HCT116 (cell line): Measurements from ENCODE around the gene CERT1. TPM values are rescaled to one million over a fixed set of nuclear protein-coding genes. Genes with fewer than 3 reads are reported as not detected.

Source experiments
- ATAC-seq: fragments of 200-7000 bp; cut with Tn5 transposase; 2 replicates; pipeline ENCODE4 v1.9.1; 2020; ENCODE audit warnings: mild to moderate bottlenecking, moderate library complexity
- BruUV-seq: library from RNA; stranded (reverse); fragments of 400-500 nt; replicated peaks from 2 replicates; lab custom pipeline; 2021; lab: Mats Ljungman, UMichigan
- CTCF ChIA-PET: fragments of 300-600 bp; sonication (Branson Sonifier 250); formaldehyde crosslinking; loops from one replicate; lab custom pipeline; 2021; ENCODE audit warnings: antibody characterized with exemption; lab: Charles Lee
- POLR2A ChIA-PET: fragments of 300-600, 350-600 bp; sonication (Branson Sonifier 250); formaldehyde crosslinking; loops from one replicate; lab custom pipeline; 2021; ENCODE audit warnings: antibody characterized with exemption; lab: Charles Lee
- RAD21 ChIA-PET, 2 experiments: fragments of 300-600 bp; sonication (Branson Sonifier 250); formaldehyde crosslinking; loops; one replicate each; lab custom pipeline; 2023; ENCODE audit warnings: low total read pairs in 2 of 2; ENCODE audit not compliant: uncharacterized antibody in 2 of 2, unreplicated experiment in 2 of 2, low non-redundant PET in 1 of 2; lab: Charles Lee
- DNase-seq: peaks from one replicate; pipeline ENCODE4 v3.0.0-alpha.2; 2010; ENCODE audit warnings: low read depth, low spot score
- H2AFZ ChIP-seq: fragments of 200-600 bp; shearing (Covaris generic), sonication (generic); 2 replicates; pipeline ENCODE4 v1.6.1; 2017; ENCODE audit warnings: low read depth, mixed run types, mixed read lengths, antibody characterized with exemption, low read length; ENCODE audit not compliant: poor library complexity, severe bottlenecking
- H3K27ac ChIP-seq: 2 replicates; pipeline ENCODE4 v1.5.1; 2012; ENCODE audit warnings: low read depth, low read length
- H3K27me3 ChIP-seq: fragments of 200-600 bp; sonication (generic); 2 replicates; pipeline ENCODE4 v1.6.1; 2016; ENCODE audit warnings: mixed run types, low read length, mixed read lengths; ENCODE audit not compliant: insufficient read depth
- H3K36me3 ChIP-seq, 2 experiments: fragments of 200-500 bp in 1 of 2; fragments of 200-600 bp in 1 of 2; sonication (Bioruptor generic) in 1 of 2; sonication (generic) in 1 of 2; 2 replicates each; pipeline versions ENCODE4 v1.5.1 to v1.6.1; 2014 to 2016; ENCODE audit warnings: low read length in 2 of 2, inconsistent platforms in 1 of 2, mixed read lengths in 1 of 2, mixed run types in 1 of 2; ENCODE audit not compliant: insufficient read depth in 2 of 2, control insufficient read depth in 1 of 2
- H3K4me1 ChIP-seq, 2 experiments: fragments of 200-600 bp in 1 of 2; sonication (generic) in 1 of 2; 2 replicates each; pipeline versions ENCODE4 v1.5.1 to v1.6.1; 2012 to 2017; ENCODE audit warnings: low read length in 2 of 2, inconsistent platforms in 1 of 2, mild to moderate bottlenecking in 1 of 2, mixed read lengths in 1 of 2, mixed run types in 1 of 2, moderate library complexity in 1 of 2; ENCODE audit not compliant: insufficient read depth in 2 of 2, control insufficient read depth in 1 of 2
- H3K4me2 ChIP-seq: fragments of 200-600 bp; sonication (generic); 2 replicates; pipeline ENCODE4 v1.6.1; 2017; ENCODE audit warnings: mixed run types, low read length, mixed read lengths
- H3K4me3 ChIP-seq, 2 experiments: fragments of 200-600 bp in 1 of 2; sonication (generic) in 1 of 2; replicated peaks in 1 of 2; 2 replicates each; pipeline ENCODE4 v1.5.1; 2011 to 2016; ENCODE audit warnings: low read length in 2 of 2, control low read depth in 1 of 2, low read depth in 1 of 2, mild to moderate bottlenecking in 1 of 2, mixed read lengths in 1 of 2, mixed run types in 1 of 2
- H3K79me2 ChIP-seq: fragments of 200-600 bp; sonication (generic); 2 replicates; pipeline ENCODE4 v1.6.1; 2017; ENCODE audit warnings: mild to moderate bottlenecking, mixed run types, low read length, moderate library complexity, mixed read lengths; ENCODE audit not compliant: insufficient read depth
- H3K9ac ChIP-seq: fragments of 200-600 bp; sonication (generic); 2 replicates; pipeline ENCODE4 v1.6.1; 2016; ENCODE audit warnings: low read length, mixed read lengths
- H3K9me2 ChIP-seq: fragments of 200-600 bp; sonication (generic), shearing (Covaris generic); 2 replicates; pipeline ENCODE4 v1.6.1; 2017; ENCODE audit warnings: mixed run types, mild to moderate bottlenecking, moderate library complexity; ENCODE audit not compliant: insufficient read depth
- H3K9me3 ChIP-seq, 2 experiments: fragments of 200-500 bp in 1 of 2; fragments of 200-600 bp in 1 of 2; sonication (Bioruptor generic) in 1 of 2; sonication (generic) in 1 of 2; 2 replicates each; pipeline ENCODE4 v1.6.1; 2014 to 2017; ENCODE audit warnings: low read length in 2 of 2, mixed read lengths in 2 of 2, inconsistent platforms in 1 of 2, low read depth in 1 of 2, mild to moderate bottlenecking in 1 of 2, mixed run types in 1 of 2, moderate library complexity in 1 of 2; ENCODE audit not compliant: control insufficient read depth in 1 of 2, insufficient read depth in 1 of 2
- H4K20me1 ChIP-seq: fragments of 200-600 bp; sonication (generic), shearing (Covaris generic); 2 replicates; pipeline ENCODE4 v1.6.1; 2017; ENCODE audit warnings: mixed run types, mild to moderate bottlenecking, moderate library complexity; ENCODE audit not compliant: insufficient read depth
- ATF3 ChIP-seq: IDR thresholded peaks from 2 replicates; pipeline ENCODE4 v1.6.1; 2012
- MAX ChIP-seq: IDR thresholded peaks from 2 replicates; pipeline ENCODE4 v1.6.1; 2012
- YY1 ChIP-seq: IDR thresholded peaks from 2 replicates; pipeline ENCODE4 v1.6.1; 2011; ENCODE audit warnings: low read length, low read depth, moderate library complexity, mild to moderate bottlenecking; ENCODE audit not compliant: insufficient replicate concordance; ENCODE audit errors: extremely low read depth
- ZFX ChIP-seq: fragments of 450-650 bp; IDR thresholded peaks from 2 replicates; pipeline ENCODE4 v1.6.1; 2017
- ZNF274 ChIP-seq: fragments of 200-500 bp; sonication (Bioruptor generic); IDR thresholded peaks from 2 replicates; pipeline ENCODE4 v1.6.1; 2014; ENCODE audit warnings: mild to moderate bottlenecking, low read depth, low read length, inconsistent platforms
- intact Hi-C: fragments of 100-400 bp; cut with micrococcal nuclease; formaldehyde crosslinking; loops from 2 replicates; pipeline ENCODE4 v1.10.0; 2022
- total RNA-seq: library from RNA; stranded (reverse); gene quantifications from one replicate; pipeline ENCODE4 v1.2.1, GENCODE V29; 2021; ENCODE audit not compliant: unreplicated experiment
- TF ChIP-seq, protein P1 (sequence below): IDR thresholded peaks from 2 replicates; pipeline ENCODE4 v1.6.1; 2011; ENCODE audit warnings: mild to moderate bottlenecking, low read length, moderate library complexity; ENCODE audit not compliant: insufficient replicate concordance; ENCODE audit errors: extremely low read depth
- TF ChIP-seq, protein P2 (sequence below), 3 experiments: fragments of 200-600 bp in 1 of 3; sonication (generic) in 1 of 3; IDR thresholded peaks in 2 of 3; conservative IDR thresholded peaks in 1 of 3; 2 replicates each; pipeline ENCODE4 v1.5.1; 2012 to 2017; ENCODE audit warnings: low read depth in 2 of 3, low read length in 2 of 3, antibody characterized with exemption in 1 of 3, borderline replicate concordance in 1 of 3, control low read depth in 1 of 3, mild to moderate bottlenecking in 1 of 3, mixed read lengths in 1 of 3, mixed run types in 1 of 3, moderate library complexity in 1 of 3; ENCODE audit not compliant: insufficient read depth in 1 of 3

CERT1 gene
- total RNA-seq, 1 experiment from 2014 or later: 22.8 TPM

- CTCF ChIA-PET: interaction anchor here (0.7 kb wide), 1 partner anchor 779 kb away, joined by 3 read pairs; no protein-coding TSS in a partner anchor
Observed at GRCh38 chr5:75395277-75395676, 116.2 kb downstream of the CERT1 start.

More at GRCh38 chr5:75395277-75395676, 116.2 kb downstream of the CERT1 start:
- Histone ChIP-seq H3K9me2 (no peaks in the 10 kb centered on the region), H3K27ac (no peak overlapping the region), H4K20me1 (no peaks in the 10 kb centered on the region), H3K4me2 (no peak overlapping the region), H2AFZ (no peak overlapping the region), H3K27me3 (no peaks in the 10 kb centered on the region), H3K4me1 (no peaks in the 10 kb centered on the region), H3K9me3 (no peaks in the 10 kb centered on the region), H3K36me3 (no peaks in the 10 kb centered on the region), H3K79me2 (no peaks in the 10 kb centered on the region), H3K9ac (no peak overlapping the region), H3K4me3 (no peak overlapping the region)
- ATAC-seq (no peak), DNase-seq (no peak)
- RAD21 ChIA-PET: no interaction called here
- no TSS peak for BruUV-seq
- no peak for TF ChIP-seq ATF3
- TF ChIP-seq, protein P1, sequence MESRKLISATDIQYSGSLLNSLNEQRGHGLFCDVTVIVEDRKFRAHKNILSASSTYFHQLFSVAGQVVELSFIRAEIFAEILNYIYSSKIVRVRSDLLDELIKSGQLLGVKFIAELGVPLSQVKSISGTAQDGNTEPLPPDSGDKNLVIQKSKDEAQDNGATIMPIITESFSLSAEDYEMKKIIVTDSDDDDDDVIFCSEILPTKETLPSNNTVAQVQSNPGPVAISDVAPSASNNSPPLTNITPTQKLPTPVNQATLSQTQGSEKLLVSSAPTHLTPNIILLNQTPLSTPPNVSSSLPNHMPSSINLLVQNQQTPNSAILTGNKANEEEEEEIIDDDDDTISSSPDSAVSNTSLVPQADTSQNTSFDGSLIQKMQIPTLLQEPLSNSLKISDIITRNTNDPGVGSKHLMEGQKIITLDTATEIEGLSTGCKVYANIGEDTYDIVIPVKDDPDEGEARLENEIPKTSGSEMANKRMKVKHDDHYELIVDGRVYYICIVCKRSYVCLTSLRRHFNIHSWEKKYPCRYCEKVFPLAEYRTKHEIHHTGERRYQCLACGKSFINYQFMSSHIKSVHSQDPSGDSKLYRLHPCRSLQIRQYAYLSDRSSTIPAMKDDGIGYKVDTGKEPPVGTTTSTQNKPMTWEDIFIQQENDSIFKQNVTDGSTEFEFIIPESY: no peak
- TF ChIP-seq ZNF274: no peak
- no peak for TF ChIP-seq YY1
- TF ChIP-seq MAX: no peak
- TF ChIP-seq ZFX: no peak
- TF ChIP-seq, protein P2, sequence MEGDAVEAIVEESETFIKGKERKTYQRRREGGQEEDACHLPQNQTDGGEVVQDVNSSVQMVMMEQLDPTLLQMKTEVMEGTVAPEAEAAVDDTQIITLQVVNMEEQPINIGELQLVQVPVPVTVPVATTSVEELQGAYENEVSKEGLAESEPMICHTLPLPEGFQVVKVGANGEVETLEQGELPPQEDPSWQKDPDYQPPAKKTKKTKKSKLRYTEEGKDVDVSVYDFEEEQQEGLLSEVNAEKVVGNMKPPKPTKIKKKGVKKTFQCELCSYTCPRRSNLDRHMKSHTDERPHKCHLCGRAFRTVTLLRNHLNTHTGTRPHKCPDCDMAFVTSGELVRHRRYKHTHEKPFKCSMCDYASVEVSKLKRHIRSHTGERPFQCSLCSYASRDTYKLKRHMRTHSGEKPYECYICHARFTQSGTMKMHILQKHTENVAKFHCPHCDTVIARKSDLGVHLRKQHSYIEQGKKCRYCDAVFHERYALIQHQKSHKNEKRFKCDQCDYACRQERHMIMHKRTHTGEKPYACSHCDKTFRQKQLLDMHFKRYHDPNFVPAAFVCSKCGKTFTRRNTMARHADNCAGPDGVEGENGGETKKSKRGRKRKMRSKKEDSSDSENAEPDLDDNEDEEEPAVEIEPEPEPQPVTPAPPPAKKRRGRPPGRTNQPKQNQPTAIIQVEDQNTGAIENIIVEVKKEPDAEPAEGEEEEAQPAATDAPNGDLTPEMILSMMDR (IDR thresholded peaks at IDR 0.05 in 2 of 3, conservative IDR thresholded peaks at IDR 0.05 in 1 of 3; ENCODE audit: borderline replicate concordance in 1 of 3, insufficient read depth in 1 of 3, low read depth in 2 of 3, low read length in 2 of 3): no peak
- intact Hi-C loops: no loop called here
- POLR2A ChIA-PET: no interaction called here
